ENCODE results near the gene SMIM22. TPM values are rescaled to one million over a fixed set of nuclear protein-coding genes. Genes with fewer than 3 reads are reported as not detected.

Gene SMIM22
- total RNA-seq, 1 experiment from 2014 or later, result not detected

DNA sequence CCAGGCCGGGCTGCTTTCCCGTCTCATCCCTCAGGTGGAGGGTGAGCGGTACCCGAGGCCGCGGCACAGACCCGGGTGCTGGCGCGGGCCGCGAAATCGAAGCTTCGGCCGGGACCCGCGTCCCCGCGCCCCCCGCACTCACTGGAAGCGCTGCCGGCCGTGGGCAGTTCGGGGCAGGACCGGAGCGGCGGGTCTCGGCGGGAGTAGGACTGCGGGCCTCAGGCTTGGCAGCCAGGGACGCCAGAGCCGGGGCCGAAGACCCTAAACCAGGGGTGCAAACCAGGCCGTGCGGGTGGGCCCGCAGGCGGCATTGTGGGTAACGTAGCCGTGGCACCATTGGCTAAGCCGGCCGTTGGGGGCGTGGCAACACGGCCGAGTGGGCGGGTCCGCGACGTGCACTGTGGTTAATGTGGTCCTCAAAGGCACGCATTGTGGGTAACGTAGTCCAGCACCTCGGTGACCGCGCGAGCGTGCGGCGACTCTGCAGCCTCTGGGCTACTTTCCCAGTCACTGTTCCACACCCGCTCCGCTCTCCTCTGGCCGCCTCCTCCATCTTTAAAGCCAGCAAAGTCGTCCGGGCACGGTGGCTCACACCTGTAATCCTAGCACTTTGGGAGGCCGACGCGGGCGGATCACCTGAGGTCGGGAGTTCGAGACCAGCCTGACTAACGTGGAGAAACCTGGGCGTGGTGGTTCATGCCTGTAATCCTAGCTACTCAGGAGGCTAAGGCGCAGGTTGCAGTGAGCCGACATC is 28.1 kb upstream of the SMIM22 start, which contains the start of gene ZNF500:
ZNF500 (minus strand) TSS at position 288 of the 754 bp plus-strand sequence. CDS start 1,184 bp downstream, outside the sequence.
- POLR2A ChIA-PET (ENCODE audit: low non-redundant PET), result no interaction called here
- intact Hi-C loops (cut with micrococcal nuclease; ENCODE audit: unreplicated experiment), result no loop called here
- peak; percentile 97 for DNase-seq (ENCODE audit: low spot score)
- peaks cover 13% of the 10 kb centered on the region for H3K4me1 ChIP-seq (ENCODE audit: insufficient read depth, low read length, poor library complexity, severe bottlenecking)
- H3K27me3 ChIP-seq (replicated peaks; ENCODE audit: insufficient read depth, low read depth, low read length, poor library complexity), result no peaks in the 10 kb centered on the region
- CTCF ChIA-PET, result no interaction called here
- peak within 1 kb of the TSS; percentile 82 for H3K4me3 ChIP-seq (ENCODE audit: low read depth, low read length, poor library complexity, severe bottlenecking)
- H3K27ac ChIP-seq (ENCODE audit: low read depth, low read length, poor library complexity, severe bottlenecking), result peak within 1 kb of the TSS; percentile 87
- BruUV-seq (replicated peaks), result no TSS peak
- no peaks in the 10 kb centered on the region for H3K9me3 ChIP-seq (ENCODE audit: low read depth, low read length, poor library complexity, severe bottlenecking)
- no peak for TF ChIP-seq EZH2 (IDR thresholded peaks at IDR 0.05; ENCODE audit: borderline replicate concordance, low read depth, low read length, poor library complexity, severe bottlenecking)
- no peak for TF ChIP-seq CTCF (conservative IDR thresholded peaks at IDR 0.05; ENCODE audit: low read depth, low read length)
- peaks cover 25% of the 10 kb centered on the region for H3K36me3 ChIP-seq (ENCODE audit: insufficient read depth, low read length, poor library complexity, severe bottlenecking)

DNA sequence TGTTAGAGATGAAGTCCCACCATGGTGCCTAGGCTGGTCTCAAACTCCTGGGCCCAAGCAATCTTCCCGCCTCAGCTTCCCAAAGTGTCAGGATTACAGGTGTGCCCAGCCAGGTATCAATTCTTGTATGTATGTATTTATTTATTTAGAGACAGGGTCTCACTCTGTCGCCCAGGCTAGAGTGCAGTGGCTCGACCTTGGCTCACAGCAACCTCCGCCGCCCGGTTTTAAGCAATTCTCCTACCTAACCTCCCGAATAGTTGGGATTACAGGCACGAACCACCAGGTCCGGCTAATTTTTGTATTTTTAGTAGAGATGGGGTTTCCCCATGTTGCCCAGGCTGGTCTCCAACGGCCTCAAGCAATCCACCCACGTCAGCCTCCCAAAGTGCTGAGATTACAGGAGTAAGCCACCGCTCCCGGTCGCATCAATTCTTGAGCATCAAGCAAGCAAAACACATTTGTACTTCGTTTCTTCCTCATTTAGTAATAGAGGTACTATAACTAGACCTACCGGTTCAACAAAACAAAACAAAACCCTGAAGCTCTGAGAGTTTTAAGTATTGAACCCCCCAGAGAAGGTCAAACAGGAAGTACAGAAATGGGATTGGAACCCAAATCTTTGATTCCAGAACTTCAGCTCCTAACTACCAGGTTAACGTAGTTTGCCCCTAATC is 27.2 kb upstream of the SMIM22 start:
- ChIA-PET POLR2A (ENCODE audit: low non-redundant PET) (no interaction called here), CTCF (interaction anchor here (0.6 kb wide), 1 partner anchor 34 kb away, joined by 3 read pairs; the partner anchor contains the start of genes ANKS3 and DNAAF8)
- H3K4me1 ChIP-seq (ENCODE audit: insufficient read depth, low read length, poor library complexity, severe bottlenecking), result peaks cover 13% of the 10 kb centered on the region
- TF ChIP-seq EZH2 (IDR thresholded peaks at IDR 0.05; ENCODE audit: borderline replicate concordance, low read depth, low read length, poor library complexity, severe bottlenecking) (no peak), CTCF (conservative IDR thresholded peaks at IDR 0.05; ENCODE audit: low read depth, low read length) (no peak)
- DNase-seq (ENCODE audit: low spot score), result peak; percentile 33
- no TSS peak for BruUV-seq (replicated peaks)
- no peaks in the 10 kb centered on the region for H3K9me3 ChIP-seq (ENCODE audit: low read depth, low read length, poor library complexity, severe bottlenecking)
- H3K27ac ChIP-seq (ENCODE audit: low read depth, low read length, poor library complexity, severe bottlenecking), result peak overlapping the region; percentile 75
- H3K4me3 ChIP-seq (ENCODE audit: low read depth, low read length, poor library complexity, severe bottlenecking), result peak overlapping the region; percentile 52
- intact Hi-C loops (cut with micrococcal nuclease; ENCODE audit: unreplicated experiment), result no loop called here
- no peaks in the 10 kb centered on the region for H3K27me3 ChIP-seq (replicated peaks; ENCODE audit: insufficient read depth, low read depth, low read length, poor library complexity)
- peaks cover 20% of the 10 kb centered on the region for H3K36me3 ChIP-seq (ENCODE audit: insufficient read depth, low read length, poor library complexity, severe bottlenecking)

GRCh38 chr16:4768549-4769305 is 26.4 kb upstream of the SMIM22 start:
- Histone ChIP-seq H3K4me1 (ENCODE audit: insufficient read depth, low read length, poor library complexity, severe bottlenecking) (peaks cover 13% of the 10 kb centered on the region), H3K9me3 (ENCODE audit: low read depth, low read length, poor library complexity, severe bottlenecking) (no peaks in the 10 kb centered on the region), H3K36me3 (ENCODE audit: insufficient read depth, low read length, poor library complexity, severe bottlenecking) (peaks cover 15% of the 10 kb centered on the region), H3K4me3 (ENCODE audit: low read depth, low read length, poor library complexity, severe bottlenecking) (peak overlapping the region; percentile 52), H3K27me3 (replicated peaks; ENCODE audit: insufficient read depth, low read depth, low read length, poor library complexity) (no peaks in the 10 kb centered on the region), H3K27ac (ENCODE audit: low read depth, low read length, poor library complexity, severe bottlenecking) (peak overlapping the region; percentile 75)
- peak; percentile 99 for DNase-seq (ENCODE audit: low spot score)
- BruUV-seq (replicated peaks), result no TSS peak
- TF ChIP-seq CTCF (conservative IDR thresholded peaks at IDR 0.05; ENCODE audit: low read depth, low read length) (no peak), EZH2 (IDR thresholded peaks at IDR 0.05; ENCODE audit: borderline replicate concordance, low read depth, low read length, poor library complexity, severe bottlenecking) (no peak)
- POLR2A ChIA-PET (ENCODE audit: low non-redundant PET), result no interaction called here
- CTCF ChIA-PET, result interaction anchor here (0.6 kb wide), 1 partner anchor 35 kb away, joined by 3 read pairs; the partner anchor contains the start of genes ANKS3 and DNAAF8
- intact Hi-C loops (cut with micrococcal nuclease; ENCODE audit: unreplicated experiment), result no loop called here

Data from A673 (cell line).